NCI-H2029 treated with DMSO at 0.1 percent for 48 hours (cell line): Measurements from ENCODE around the gene IL1R1.

Experiments used
- DNase-seq: peaks from one replicate; lab custom pipeline; 2025; lab: John Stamatoyannopoulos, UW

IL1R1 gene

GRCh38 chr2:102176172-102176571 lies 33.6 kb downstream of the IL1R1 start:
- DNase-seq, result no peak

DNA sequence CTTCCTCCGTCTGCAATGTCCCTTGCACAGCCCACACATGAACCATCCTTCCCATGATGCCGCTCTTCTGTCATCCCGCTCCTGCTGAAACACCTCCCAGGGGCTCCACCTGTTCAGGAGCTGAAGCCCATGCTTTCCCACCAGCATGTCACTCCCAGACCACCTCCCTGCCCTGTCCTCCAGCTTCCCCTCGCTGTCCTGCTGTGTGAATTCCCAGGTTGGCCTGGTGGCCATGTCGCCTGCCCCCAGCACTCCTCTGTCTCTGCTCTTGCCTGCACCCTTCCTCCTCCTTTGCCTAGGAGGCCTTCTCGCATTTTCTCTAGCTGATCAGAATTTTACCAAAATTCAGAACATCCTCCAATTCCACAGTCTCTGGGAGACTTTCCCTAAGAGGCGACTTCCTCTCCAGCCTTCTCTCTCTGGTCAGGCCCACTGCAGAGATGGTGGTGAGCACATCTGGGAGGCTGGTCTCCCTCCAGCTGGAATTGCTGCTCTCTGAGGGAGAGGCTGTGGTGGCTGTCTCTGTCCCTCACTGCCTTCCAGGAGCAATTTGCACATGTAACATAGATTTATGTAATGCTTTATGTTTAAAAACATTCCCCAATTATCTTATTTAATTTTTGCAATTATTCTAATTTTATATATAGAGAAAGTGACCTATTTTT lies 35.4 kb downstream of the IL1R1 start:
- no peak for DNase-seq

- no peak for DNase-seq
Observed at GRCh38 chr2:102179061-102179460, 36.5 kb downstream of the IL1R1 start.

GRCh38 chr2:102179788-102180686 lies 37.5 kb downstream of the IL1R1 start:
- DNase-seq, result no peak

GRCh38 chr2:102180687-102180999 lies 38.1 kb downstream of the IL1R1 start:
- DNase-seq, result no peak

DNA sequence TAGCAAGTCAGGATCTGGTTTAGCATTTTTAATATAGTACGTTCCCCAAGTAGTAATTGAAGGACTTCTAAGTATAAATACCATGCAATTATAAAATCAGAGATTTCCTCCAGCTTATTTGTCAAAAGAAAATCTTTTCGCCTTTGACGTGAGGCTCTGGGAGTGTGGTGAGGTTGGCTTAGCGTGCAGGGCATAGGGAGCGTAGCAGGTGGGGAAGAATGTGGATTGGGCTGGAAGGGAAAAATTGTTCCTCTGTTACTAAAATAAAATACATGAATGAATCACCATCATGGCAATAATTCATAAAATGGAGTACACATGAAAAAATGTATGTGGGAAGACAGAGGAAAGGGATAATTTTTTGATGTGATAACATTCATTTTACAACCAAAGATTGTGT lies 38.8 kb downstream of the IL1R1 start:
- DNase-seq, result no peak

DNA sequence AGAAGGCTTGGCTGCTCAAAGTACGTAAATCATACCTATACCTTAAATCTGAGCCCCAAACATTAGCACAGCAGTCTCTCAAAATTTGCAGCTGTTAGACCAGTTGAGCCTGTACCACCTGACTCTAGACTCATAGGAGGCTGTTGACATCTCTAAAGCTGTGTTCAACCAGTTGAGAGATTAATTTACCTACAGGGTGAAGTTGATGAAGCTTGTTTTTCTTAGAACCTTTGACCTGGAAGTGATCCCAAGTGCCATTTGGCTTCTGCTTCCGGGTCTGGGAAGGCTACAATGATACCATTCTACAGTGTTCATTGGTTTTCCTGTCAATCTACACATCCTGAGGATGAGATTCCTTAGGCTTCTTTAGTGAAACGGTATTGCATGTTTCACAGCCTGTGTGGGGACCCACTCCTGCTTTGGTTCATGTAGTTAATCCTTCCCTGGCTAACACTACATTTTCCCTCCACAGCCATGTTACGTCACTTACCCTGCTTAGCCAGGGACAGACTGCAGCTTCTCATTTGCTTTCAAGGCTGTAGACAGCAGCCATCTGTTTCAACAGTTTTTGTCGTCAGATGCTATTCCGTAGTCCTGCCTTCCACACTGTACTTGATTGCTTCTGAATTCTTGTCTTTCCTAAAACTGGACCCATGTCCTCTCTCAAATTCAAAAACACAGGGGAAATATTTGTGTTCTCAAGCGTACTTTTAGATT lies 39.5 kb downstream of the IL1R1 start:
- no peak for DNase-seq

GRCh38 chr2:102184018-102184417 lies 41.5 kb downstream of the IL1R1 start:
- no peak for DNase-seq

- no peak for DNase-seq
Observed at GRCh38 chr2:102184568-102184967, 42.0 kb downstream of the IL1R1 start.

- DNase-seq, result no peak
Observed at GRCh38 chr2:102185347-102185746, 42.8 kb downstream of the IL1R1 start.

DNA sequence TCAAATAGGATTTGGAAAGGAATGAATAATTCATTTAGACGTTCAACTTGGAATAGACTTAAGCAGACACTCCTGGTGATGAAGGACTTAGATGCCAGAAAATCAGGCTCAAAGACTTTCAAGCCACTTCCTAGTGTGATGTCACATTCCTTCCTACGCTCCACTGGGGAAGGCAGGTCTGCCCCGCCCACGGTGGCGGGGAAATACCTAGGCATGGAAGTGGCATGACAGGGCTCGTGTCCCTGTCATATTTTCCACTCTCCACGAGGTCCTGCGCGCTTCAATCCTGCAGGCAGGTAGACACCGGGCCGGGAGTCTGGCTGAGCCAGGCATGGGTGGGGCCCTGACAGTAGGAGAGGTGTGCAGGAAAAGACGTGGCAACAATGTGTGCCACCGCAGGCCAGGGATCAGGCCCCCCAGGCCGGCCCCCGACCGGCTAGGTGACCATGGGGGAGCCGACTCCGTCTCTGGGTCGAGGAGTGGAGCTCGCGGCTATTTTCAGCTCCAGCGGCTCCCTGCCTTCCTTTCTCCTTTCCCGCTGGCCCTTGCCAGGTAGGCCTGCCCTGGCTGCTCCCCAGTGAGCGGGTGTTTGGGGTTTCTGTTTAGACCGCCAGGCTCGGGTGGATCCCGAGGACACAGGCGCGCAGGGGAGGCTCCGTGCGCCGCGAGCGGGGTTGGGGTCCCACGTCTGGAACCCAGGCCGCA lies 44.4 kb downstream of the IL1R1 start, which contains the start of gene IL1RL2:
Gene IL1RL2, plus strand, starts transcription at position 233 of the 705 bp plus-strand sequence. CDS start 845 bp downstream, outside the sequence.
- no peak for DNase-seq

DNA sequence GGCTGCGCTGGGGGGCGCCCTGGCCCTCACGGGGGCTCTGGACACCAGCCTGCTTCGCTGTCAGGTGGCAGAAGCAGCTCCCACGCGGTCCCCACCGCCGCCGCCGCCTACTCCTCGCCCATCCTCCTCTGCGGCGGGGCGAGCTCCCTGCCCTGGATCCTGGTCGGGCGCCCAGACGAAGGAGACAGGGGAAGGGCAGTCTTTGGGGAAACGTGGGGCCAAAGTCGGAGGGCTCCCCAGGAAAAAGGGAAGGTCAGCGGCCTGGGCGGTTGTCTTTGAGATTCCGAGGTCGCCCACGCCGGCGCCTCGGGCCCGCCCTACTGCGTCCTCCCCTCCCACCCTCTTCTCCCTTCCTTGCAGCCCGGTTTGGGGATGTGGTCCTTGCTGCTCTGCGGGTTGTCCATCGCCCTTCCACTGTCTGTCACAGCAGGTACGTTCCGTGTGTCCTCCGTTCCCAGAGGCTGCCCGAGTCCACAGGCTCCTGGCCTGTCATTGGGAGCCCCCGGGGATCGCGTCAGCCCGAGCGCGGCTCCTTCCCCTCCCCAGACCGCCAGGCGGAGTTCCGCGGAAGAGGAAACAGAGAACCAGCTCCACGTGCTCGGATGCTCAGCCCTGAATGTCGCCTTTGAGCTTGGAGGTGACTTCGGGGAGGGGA lies 45.1 kb downstream of the IL1R1 start:
- no peak for DNase-seq

DNA sequence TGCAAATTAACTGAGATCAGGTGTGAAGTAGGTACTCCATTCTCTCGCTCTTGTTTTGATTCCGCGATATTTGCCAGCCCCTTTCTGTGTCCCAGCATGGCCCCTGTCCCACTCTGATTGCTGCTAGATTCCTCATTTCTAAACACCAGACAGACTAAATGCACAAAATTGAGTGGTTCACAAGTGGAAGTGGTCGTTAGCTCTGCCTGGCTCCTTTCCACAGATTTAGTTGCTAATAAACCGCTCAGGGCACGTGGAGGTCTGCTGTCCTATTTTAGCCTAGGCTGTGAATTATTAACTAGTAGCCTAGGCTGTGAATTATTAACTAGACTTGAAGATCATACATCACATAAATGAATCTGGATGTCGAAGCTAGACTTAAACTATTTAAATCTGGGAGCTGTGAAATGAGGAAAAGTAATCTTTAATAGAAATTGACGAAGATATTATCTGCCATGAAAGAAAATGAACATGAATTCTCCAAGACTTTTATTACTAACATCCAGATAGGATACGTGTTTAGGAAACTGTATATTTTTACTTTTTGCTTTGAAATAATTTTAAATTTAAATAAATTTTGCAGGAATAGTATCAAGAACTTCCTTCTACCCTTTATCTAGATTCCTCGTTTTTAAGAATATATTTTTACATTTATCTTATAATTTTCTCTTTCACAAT lies 48.0 kb downstream of the IL1R1 start:
- DNase-seq, result no peak

DNA sequence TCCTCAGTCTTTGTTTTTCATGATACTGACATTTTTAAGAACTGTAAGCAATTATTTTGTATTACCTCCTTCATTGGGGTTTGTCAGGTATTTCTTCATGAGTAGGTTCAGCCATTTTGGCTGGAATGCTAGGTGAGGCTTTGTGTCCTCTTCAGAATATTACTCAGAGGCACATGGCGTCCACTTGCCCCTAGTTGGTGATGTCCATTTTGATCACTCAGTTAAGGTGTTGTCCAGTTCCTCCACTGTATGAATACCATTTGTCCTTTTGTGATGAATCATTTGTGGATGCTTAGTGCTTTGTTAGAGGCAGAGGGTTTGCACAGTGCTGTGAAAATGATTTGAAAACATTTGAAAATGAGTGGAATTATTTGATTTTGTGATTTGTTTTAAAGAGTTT lies 49.0 kb downstream of the IL1R1 start:
- no peak for DNase-seq

DNA sequence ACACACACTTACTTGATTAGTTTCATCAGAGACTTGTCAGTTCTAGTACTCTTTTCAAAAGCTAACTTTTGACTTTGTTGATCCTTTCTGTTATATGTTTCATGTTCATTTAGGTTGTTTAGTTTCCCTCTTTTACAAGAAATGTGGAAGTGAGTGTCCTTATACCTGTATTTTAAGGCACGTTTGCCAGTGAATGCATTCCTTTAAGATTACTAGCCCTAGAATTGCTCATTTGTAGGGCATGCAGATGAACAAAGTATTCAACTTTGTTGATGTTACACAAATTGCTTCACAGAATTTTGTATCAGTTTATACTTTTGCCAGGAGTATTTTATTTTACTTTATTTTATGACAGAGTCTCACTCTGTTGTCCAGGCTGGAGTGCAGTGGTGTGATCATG lies 50.5 kb downstream of the IL1R1 start:
- DNase-seq, result no peak

DNA sequence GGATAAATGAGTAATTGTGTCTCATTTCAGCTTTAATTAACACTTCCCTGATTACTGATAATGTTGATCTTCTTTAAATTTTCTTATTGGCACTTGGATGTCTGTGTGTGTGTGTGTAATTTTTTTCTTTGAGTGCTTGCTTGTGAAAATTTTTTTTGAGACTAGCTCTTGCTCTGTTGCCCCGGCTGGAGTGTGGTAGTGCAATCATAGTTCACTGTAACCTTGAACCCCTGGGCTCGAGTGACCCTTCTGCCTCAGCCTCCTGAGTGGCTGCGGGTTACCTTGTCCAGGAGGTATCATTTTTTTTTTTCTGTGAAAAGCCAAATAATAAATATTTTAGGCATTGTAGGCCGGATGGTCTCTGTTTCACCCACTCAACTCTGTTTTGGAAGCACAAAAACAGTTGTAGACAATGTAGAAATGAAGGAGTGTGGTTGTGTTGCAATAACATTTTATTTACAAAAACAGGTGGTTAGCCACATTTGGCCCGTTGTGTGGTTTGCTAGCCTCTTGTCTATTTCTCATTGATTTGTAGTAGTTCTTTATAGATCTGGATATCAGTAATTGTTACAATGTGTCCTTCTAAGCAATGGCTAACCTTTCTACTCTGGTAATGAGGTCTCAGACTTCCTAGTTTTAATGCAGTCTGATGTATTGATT lies 52.2 kb downstream of the IL1R1 start:
- no peak for DNase-seq

DNA sequence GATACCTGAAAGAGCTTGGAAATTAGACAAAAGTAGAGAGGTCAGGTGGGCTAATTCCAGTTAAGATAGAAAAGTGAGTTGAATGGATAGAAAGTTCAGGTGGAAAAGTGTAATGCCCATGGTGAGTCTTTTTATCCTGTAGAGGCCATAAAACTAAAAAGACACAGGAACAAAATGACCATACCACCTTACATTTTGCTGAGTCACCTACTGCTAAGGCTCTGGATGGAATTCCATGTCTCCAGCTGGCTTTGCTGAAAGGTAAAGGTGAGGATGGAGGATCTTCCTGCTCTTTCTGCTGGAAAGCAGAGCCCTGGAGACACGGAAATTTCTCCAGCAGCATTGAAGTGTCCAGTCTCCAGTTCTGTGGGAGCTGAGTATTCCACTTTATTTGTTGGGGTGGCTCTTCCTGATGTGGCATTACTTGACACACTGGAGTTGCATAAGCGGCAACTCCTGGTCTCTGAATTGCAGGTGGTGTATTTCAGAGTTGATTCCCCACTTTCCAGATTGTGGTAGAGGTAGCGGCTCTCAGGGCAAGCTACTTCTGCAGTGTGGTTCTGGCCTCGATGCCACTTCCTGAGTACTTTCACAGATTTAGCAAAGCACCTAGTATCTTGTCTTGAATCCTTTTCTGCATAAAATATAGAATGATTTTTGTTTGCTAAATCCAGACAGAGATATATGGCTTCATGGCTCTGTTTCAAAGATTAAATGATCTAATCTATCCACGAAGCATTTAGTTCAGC lies 55.0 kb downstream of the IL1R1 start:
- DNase-seq, result no peak

DNA sequence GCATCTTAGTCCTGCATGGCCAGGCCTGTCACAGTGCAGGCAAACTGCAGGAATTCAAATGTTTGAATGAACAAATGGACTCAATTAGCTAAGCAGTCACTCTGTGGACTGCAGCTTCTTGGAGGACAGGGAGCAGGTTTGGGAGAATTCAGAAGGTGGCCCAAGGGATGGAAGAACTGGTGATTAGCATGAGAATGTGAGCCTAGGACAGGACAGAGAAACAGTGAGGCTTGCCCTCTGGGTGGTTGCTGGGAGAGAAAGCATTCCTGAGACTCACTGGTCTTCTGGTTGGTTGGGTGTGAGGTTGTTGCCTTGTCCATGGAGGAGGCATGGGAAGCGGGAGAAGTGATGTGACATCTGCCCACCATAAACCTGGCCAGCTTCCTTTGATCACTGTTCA lies 58.0 kb downstream of the IL1R1 start:
- DNase-seq, result no peak

- no peak for DNase-seq
Observed at GRCh38 chr2:102204638-102205037, 62.1 kb downstream of the IL1R1 start.
